Measurements from ENCODE around the gene ERICH6B.

Gene ERICH6B

GRCh38 chr13:45601680-45602079, 13.9 kb downstream of the ERICH6B start:
- DNase-seq (ENCODE audit: low spot score) = no peak

GRCh38 chr13:45598597-45598996, 16.9 kb downstream of the ERICH6B start:
- no peak for DNase-seq (ENCODE audit: low spot score)

- no peak for DNase-seq (ENCODE audit: low spot score)
Observed at GRCh38 chr13:45596800-45597475, 18.6 kb downstream of the ERICH6B start.

- no peak for DNase-seq (ENCODE audit: low spot score)
Observed at GRCh38 chr13:45595965-45596364, 19.6 kb downstream of the ERICH6B start.

- no peak for DNase-seq (ENCODE audit: low spot score)
Observed at GRCh38 chr13:45594764-45595163, 20.8 kb downstream of the ERICH6B start.

- no peak for DNase-seq (ENCODE audit: low spot score)
Observed at GRCh38 chr13:45594227-45594626, 21.3 kb downstream of the ERICH6B start.

GRCh38 chr13:45592758-45593157, 22.8 kb downstream of the ERICH6B start:
- no peak for DNase-seq (ENCODE audit: low spot score)

- no peak for DNase-seq (ENCODE audit: low spot score)
Observed at GRCh38 chr13:45590066-45590465, 25.5 kb downstream of the ERICH6B start.

- no peak for DNase-seq (ENCODE audit: low spot score)
Observed at GRCh38 chr13:45587897-45588296, 27.6 kb downstream of the ERICH6B start.

GRCh38 chr13:45584816-45585215, 30.7 kb downstream of the ERICH6B start:
- no peak for DNase-seq (ENCODE audit: low spot score)

GRCh38 chr13:45582408-45583076, 33.0 kb downstream of the ERICH6B start:
- DNase-seq (ENCODE audit: low spot score) = no peak

- DNase-seq (ENCODE audit: low spot score) = no peak
Observed at GRCh38 chr13:45576466-45576865, 39.1 kb downstream of the ERICH6B start.

GRCh38 chr13:45575830-45576180, 39.7 kb downstream of the ERICH6B start:
- no peak for DNase-seq (ENCODE audit: low spot score)

GRCh38 chr13:45575146-45575829, 40.3 kb downstream of the ERICH6B start:
- no peak for DNase-seq (ENCODE audit: low spot score)

- no peak for DNase-seq (ENCODE audit: low spot score)
Observed at GRCh38 chr13:45565331-45565730, 50.2 kb downstream of the ERICH6B start.

GRCh38 chr13:45564133-45564776, 51.3 kb downstream of the ERICH6B start:
- no peak for DNase-seq (ENCODE audit: low spot score)

GRCh38 chr13:45554604-45555109, 60.9 kb downstream of the ERICH6B start:
- DNase-seq (ENCODE audit: low spot score) = no peak

- DNase-seq (ENCODE audit: low spot score) = no peak
Observed at GRCh38 chr13:45548281-45548680, 67.3 kb downstream of the ERICH6B start.

GRCh38 chr13:45546410-45546765, 69.2 kb downstream of the ERICH6B start:
- no peak for DNase-seq (ENCODE audit: low spot score)

GRCh38 chr13:45545686-45546409, 69.7 kb downstream of the ERICH6B start:
- no peak for DNase-seq (ENCODE audit: low spot score)

GRCh38 chr13:45544520-45544919, 71.0 kb downstream of the ERICH6B start:
- DNase-seq (ENCODE audit: low spot score) = no peak

GRCh38 chr13:45542878-45543277, 72.7 kb downstream of the ERICH6B start:
- no peak for DNase-seq (ENCODE audit: low spot score)

Data from hematopoietic multipotent progenitor cell treated with erythropoietin and hydrocortisone succinate and interleukin-3 and kit ligand, for 17 days (in vitro differentiated cells).